HEK293 (cell line): ENCODE measurements around the gene IFI6.

ENCODE experiments used
- CTCF ChIA-PET: fragments of 350-600 bp; formaldehyde crosslinking; extraction: SDS; loops from one replicate; lab custom pipeline; 2021; ENCODE audit warnings: antibody characterized with exemption; lab: Yijun Ruan, JAX
- POLR2A ChIA-PET: fragments of 300-600 bp; formaldehyde crosslinking; extraction: SDS; loops from one replicate; lab custom pipeline; 2020; ENCODE audit warnings: antibody characterized with exemption, inconsistent platforms; lab: Yijun Ruan, JAX
- H3K27ac ChIP-seq: fragments of 200-500 bp; sonication (Bioruptor generic); 2 replicates; pipeline ENCODE4 v1.5.1; 2014; ENCODE audit warnings: low read depth, low read length, control low read depth, inconsistent platforms; ENCODE audit errors: extremely low read depth
- H3K36me3 ChIP-seq, 2 experiments: fragments of 200-500 bp in 1 of 2; sonication (Bioruptor generic) in 1 of 2; 1 replicate in 1 of 2; 2 replicates in 1 of 2; pipeline ENCODE4 v1.5.1; 2014 to 2017; ENCODE audit warnings: inconsistent platforms in 2 of 2, low read length in 2 of 2; ENCODE audit not compliant: control insufficient read depth in 2 of 2, insufficient read depth in 1 of 2
- H3K4me1 ChIP-seq: fragments of 200-500 bp; sonication (Bioruptor generic); 2 replicates; pipeline ENCODE4 v1.5.1; 2014; ENCODE audit warnings: mild to moderate bottlenecking, low read length, inconsistent platforms; ENCODE audit not compliant: control insufficient read depth, insufficient read depth
- H3K4me3 ChIP-seq: 2 replicates; pipeline ENCODE4 v1.5.1; 2011; ENCODE audit warnings: low read depth, mild to moderate bottlenecking, control low read depth, low read length, moderate library complexity
- H3K9me3 ChIP-seq: fragments of 200-500 bp; sonication (Bioruptor generic); 2 replicates; pipeline ENCODE4 v1.5.1; 2014; ENCODE audit warnings: low read depth, low read length, inconsistent platforms; ENCODE audit not compliant: control insufficient read depth, insufficient read depth
- OSR2 ChIP-seq: fragments of 450-650 bp; formaldehyde crosslinking; IDR thresholded peaks from 2 replicates; pipeline ENCODE4 v1.5.1; 2016; ENCODE audit warnings: missing biosample characterization, missing genetic modification characterization
- ZBTB17 ChIP-seq: fragments of 450-650 bp; formaldehyde crosslinking; IDR thresholded peaks from 2 replicates; pipeline ENCODE4 v1.5.1; 2016; ENCODE audit warnings: missing biosample characterization, missing genetic modification characterization
- ZEB2 ChIP-seq: fragments of 450-650 bp; formaldehyde crosslinking; IDR thresholded peaks from 2 replicates; pipeline ENCODE4 v1.5.1; 2016; ENCODE audit warnings: missing biosample characterization, missing genetic modification characterization
- ZNF121 ChIP-seq: fragments of 450-650 bp; formaldehyde crosslinking; IDR thresholded peaks from 2 replicates; pipeline ENCODE4 v1.5.1; 2016; ENCODE audit warnings: missing biosample characterization, missing genetic modification characterization
- ZNF157 ChIP-seq: fragments of 450-650 bp; formaldehyde crosslinking; IDR thresholded peaks from 2 replicates; pipeline ENCODE4 v1.5.1; 2016; ENCODE audit warnings: missing biosample characterization, missing genetic modification characterization
- ZNF311 ChIP-seq: fragments of 450-650 bp; formaldehyde crosslinking; IDR thresholded peaks from 2 replicates; pipeline ENCODE4 v1.5.1; 2017; ENCODE audit warnings: missing biosample characterization, missing genetic modification characterization, borderline replicate concordance
- ZNF530 ChIP-seq: fragments of 450-650 bp; formaldehyde crosslinking; IDR thresholded peaks from 2 replicates; pipeline ENCODE4 v1.5.1; 2016; ENCODE audit warnings: low read depth, missing biosample characterization, missing genetic modification characterization
- ZNF830 ChIP-seq: fragments of 450-650 bp; IDR thresholded peaks from 2 replicates; pipeline ENCODE4 v1.5.0; 2018; ENCODE audit warnings: missing biosample characterization, missing genetic modification characterization, low read depth, mild to moderate bottlenecking, moderate library complexity
- ZSCAN30 ChIP-seq: fragments of 450-650 bp; IDR thresholded peaks from 2 replicates; pipeline ENCODE4 v1.5.1; 2018; ENCODE audit warnings: missing biosample characterization, mild to moderate bottlenecking, missing genetic modification characterization, moderate library complexity
- TF ChIP-seq, protein P1 (sequence below): fragments of 450-650 bp; formaldehyde crosslinking; IDR thresholded peaks from 2 replicates; pipeline ENCODE4 v1.5.1; 2016; ENCODE audit warnings: missing biosample characterization, missing genetic modification characterization
- TF ChIP-seq, protein P2 (sequence below): fragments of 450-650 bp; formaldehyde crosslinking; IDR thresholded peaks from 2 replicates; pipeline ENCODE4 v1.5.1; 2016; ENCODE audit warnings: missing biosample characterization, missing genetic modification characterization
- TF ChIP-seq, protein P3 (sequence below): fragments of 450-650 bp; formaldehyde crosslinking; IDR thresholded peaks from 2 replicates; pipeline ENCODE4 v1.5.1; 2017; ENCODE audit warnings: missing biosample characterization, missing genetic modification characterization
- TF ChIP-seq, protein P4 (sequence below): fragments of 450-650 bp; formaldehyde crosslinking; IDR thresholded peaks from 2 replicates; pipeline ENCODE4 v1.5.1; 2016; ENCODE audit warnings: missing biosample characterization, missing genetic modification characterization
- TF ChIP-seq, protein P5 (sequence below): fragments of 450-650 bp; formaldehyde crosslinking; IDR thresholded peaks from 2 replicates; pipeline ENCODE4 v1.5.1; 2016; ENCODE audit warnings: missing biosample characterization, missing genetic modification characterization

Gene IFI6

DNA sequence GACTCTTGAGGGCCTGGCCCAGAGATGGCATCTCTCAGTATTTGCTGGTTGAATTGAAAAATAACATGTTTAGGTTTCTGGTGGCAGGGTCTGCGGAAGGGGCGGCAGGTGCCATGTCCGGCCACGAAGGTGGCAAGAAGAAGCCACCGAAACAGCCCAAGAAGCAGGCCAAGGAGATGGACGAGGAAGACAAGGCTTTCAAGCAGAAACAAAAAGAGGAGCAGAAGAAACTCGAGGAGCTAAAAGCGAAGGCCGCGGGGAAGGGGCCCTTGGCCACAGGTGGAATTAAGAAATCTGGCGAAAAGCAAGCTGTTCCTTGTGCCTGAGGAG lies 22.7 kb downstream of the IFI6 start:
- Histone ChIP-seq H3K36me3 (no peaks in the 10 kb centered on the region), H3K4me1 (peaks cover 5% of the 10 kb centered on the region)
- TF ChIP-seq, protein P1, sequence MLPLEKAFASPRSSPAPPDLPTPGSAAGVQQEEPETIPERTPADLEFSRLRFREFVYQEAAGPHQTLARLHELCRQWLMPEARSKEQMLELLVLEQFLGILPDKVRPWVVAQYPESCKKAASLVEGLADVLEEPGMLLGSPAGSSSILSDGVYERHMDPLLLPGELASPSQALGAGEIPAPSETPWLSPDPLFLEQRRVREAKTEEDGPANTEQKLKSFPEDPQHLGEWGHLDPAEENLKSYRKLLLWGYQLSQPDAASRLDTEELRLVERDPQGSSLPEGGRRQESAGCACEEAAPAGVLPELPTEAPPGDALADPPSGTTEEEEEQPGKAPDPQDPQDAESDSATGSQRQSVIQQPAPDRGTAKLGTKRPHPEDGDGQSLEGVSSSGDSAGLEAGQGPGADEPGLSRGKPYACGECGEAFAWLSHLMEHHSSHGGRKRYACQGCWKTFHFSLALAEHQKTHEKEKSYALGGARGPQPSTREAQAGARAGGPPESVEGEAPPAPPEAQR (tag by site-specific recombination) = no peak
- TF ChIP-seq, protein P2, sequence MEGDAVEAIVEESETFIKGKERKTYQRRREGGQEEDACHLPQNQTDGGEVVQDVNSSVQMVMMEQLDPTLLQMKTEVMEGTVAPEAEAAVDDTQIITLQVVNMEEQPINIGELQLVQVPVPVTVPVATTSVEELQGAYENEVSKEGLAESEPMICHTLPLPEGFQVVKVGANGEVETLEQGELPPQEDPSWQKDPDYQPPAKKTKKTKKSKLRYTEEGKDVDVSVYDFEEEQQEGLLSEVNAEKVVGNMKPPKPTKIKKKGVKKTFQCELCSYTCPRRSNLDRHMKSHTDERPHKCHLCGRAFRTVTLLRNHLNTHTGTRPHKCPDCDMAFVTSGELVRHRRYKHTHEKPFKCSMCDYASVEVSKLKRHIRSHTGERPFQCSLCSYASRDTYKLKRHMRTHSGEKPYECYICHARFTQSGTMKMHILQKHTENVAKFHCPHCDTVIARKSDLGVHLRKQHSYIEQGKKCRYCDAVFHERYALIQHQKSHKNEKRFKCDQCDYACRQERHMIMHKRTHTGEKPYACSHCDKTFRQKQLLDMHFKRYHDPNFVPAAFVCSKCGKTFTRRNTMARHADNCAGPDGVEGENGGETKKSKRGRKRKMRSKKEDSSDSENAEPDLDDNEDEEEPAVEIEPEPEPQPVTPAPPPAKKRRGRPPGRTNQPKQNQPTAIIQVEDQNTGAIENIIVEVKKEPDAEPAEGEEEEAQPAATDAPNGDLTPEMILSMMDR (tag by site-specific recombination) = no peak
- no peak for TF ChIP-seq ZEB2 (tag by site-specific recombination)
- no peak for TF ChIP-seq ZNF830 (tag by site-specific recombination)
- TF ChIP-seq ZNF311 = no peak
- TF ChIP-seq, protein P3, sequence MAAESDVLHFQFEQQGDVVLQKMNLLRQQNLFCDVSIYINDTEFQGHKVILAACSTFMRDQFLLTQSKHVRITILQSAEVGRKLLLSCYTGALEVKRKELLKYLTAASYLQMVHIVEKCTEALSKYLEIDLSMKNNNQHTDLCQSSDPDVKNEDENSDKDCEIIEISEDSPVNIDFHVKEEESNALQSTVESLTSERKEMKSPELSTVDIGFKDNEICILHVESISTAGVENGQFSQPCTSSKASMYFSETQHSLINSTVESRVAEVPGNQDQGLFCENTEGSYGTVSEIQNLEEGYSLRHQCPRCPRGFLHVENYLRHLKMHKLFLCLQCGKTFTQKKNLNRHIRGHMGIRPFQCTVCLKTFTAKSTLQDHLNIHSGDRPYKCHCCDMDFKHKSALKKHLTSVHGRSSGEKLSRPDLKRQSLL (tag by site-specific recombination) = no peak
- no peak for TF ChIP-seq ZNF530 (tag by site-specific recombination)
- TF ChIP-seq, protein P4, sequence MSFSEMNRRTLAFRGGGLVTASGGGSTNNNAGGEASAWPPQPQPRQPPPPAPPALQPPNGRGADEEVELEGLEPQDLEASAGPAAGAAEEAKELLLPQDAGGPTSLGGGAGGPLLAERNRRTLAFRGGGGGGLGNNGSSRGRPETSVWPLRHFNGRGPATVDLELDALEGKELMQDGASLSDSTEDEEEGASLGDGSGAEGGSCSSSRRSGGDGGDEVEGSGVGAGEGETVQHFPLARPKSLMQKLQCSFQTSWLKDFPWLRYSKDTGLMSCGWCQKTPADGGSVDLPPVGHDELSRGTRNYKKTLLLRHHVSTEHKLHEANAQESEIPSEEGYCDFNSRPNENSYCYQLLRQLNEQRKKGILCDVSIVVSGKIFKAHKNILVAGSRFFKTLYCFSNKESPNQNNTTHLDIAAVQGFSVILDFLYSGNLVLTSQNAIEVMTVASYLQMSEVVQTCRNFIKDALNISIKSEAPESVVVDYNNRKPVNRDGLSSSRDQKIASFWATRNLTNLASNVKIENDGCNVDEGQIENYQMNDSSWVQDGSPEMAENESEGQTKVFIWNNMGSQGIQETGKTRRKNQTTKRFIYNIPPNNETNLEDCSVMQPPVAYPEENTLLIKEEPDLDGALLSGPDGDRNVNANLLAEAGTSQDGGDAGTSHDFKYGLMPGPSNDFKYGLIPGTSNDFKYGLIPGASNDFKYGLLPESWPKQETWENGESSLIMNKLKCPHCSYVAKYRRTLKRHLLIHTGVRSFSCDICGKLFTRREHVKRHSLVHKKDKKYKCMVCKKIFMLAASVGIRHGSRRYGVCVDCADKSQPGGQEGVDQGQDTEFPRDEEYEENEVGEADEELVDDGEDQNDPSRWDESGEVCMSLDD = no peak
- TF ChIP-seq, all 188 proteins: peak for 0
- ChIA-PET CTCF (interaction anchor here (0.6 to 3.3 kb wide), 7 partner anchors 9 to 260 kb away, joined by 3 to 30 read pairs (median 5); no protein-coding TSS in a partner anchor), POLR2A (no interaction called here)
- H3K9me3 ChIP-seq = no peaks in the 10 kb centered on the region
- no peak overlapping the region for H3K27ac ChIP-seq
- H3K4me3 ChIP-seq = no peak overlapping the region

DNA sequence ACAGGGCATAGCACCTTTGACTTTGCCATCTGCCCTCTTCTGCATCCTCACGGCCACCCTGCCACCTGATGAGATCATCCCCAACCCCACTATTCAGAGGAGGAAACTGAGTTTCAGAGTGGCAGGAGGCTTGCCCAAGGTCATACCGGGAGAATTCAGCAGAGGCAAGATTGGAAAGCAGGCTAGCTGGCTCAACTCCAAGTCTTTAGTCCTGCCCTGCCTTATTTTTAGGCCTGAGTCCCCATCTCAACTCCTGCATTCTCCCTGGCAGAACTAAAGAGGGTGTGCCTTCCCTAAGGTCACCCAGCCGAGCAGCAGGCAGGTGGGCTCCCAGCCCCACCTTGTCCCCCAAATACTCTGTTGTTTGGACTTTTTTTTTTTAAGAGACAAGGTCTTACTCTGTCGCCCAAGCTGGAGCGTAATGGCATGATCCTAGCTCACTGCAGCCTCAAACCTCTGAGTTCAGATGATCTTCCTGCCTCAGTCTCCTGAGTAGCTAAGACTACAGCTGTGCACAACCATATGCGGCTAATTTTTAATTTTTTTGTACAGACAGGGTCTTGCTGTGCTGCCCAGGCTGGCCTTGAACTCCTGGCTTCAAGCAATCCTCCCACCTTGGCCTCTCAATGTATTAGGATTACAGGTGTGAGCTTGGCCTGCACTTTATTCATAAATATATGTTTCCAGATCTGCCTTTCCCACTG lies 23.2 kb downstream of the IFI6 start:
- Histone ChIP-seq H3K9me3 (no peaks in the 10 kb centered on the region), H3K36me3 (no peaks in the 10 kb centered on the region), H3K4me3 (no peak overlapping the region), H3K27ac (no peak overlapping the region), H3K4me1 (peaks cover 5% of the 10 kb centered on the region)
- 0 out of 2 replicates have a peak, but pooled peaks have one; percentile 25 for TF ChIP-seq ZBTB17 (tag by site-specific recombination)
- no peak for TF ChIP-seq ZNF157 (tag by site-specific recombination)
- peak; percentile 92 for TF ChIP-seq ZNF121
- TF ChIP-seq ZSCAN30 (tag by site-specific recombination) = no peak
- TF ChIP-seq OSR2 (tag by site-specific recombination) = no peak
- TF ChIP-seq, protein P5, sequence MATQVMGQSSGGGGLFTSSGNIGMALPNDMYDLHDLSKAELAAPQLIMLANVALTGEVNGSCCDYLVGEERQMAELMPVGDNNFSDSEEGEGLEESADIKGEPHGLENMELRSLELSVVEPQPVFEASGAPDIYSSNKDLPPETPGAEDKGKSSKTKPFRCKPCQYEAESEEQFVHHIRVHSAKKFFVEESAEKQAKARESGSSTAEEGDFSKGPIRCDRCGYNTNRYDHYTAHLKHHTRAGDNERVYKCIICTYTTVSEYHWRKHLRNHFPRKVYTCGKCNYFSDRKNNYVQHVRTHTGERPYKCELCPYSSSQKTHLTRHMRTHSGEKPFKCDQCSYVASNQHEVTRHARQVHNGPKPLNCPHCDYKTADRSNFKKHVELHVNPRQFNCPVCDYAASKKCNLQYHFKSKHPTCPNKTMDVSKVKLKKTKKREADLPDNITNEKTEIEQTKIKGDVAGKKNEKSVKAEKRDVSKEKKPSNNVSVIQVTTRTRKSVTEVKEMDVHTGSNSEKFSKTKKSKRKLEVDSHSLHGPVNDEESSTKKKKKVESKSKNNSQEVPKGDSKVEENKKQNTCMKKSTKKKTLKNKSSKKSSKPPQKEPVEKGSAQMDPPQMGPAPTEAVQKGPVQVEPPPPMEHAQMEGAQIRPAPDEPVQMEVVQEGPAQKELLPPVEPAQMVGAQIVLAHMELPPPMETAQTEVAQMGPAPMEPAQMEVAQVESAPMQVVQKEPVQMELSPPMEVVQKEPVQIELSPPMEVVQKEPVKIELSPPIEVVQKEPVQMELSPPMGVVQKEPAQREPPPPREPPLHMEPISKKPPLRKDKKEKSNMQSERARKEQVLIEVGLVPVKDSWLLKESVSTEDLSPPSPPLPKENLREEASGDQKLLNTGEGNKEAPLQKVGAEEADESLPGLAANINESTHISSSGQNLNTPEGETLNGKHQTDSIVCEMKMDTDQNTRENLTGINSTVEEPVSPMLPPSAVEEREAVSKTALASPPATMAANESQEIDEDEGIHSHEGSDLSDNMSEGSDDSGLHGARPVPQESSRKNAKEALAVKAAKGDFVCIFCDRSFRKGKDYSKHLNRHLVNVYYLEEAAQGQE (tag by site-specific recombination) = peak; percentile 46; the same call in 1 of the 2 replicates
- POLR2A ChIA-PET = no interaction called here
- CTCF ChIA-PET = interaction anchor here (0.6 to 2.4 kb wide), 3 partner anchors 40 to 259 kb away, joined by 4 to 10 read pairs (median 5); no protein-coding TSS in a partner anchor
